Globus pallidus (tissue), 1 donor: Measurements from ENCODE around the gene IL1R2.
"Not testable (repeated sequence)": the region's sequence is repeated elsewhere in the genome, so short reads cannot be mapped to it uniquely, and the experiment has no call there.

Source experiments
- DNase-seq: peaks from one replicate; pipeline ENCODE4 v3.0.0-alpha.2; 2015; ENCODE audit warnings: low spot score

Gene IL1R2

GRCh38 chr2:102000012-102000411 lies 8.3 kb downstream of the IL1R2 start:
- DNase-seq, result no peak

GRCh38 chr2:102000813-102001766 lies 9.3 kb downstream of the IL1R2 start:
- no peak for DNase-seq

DNA sequence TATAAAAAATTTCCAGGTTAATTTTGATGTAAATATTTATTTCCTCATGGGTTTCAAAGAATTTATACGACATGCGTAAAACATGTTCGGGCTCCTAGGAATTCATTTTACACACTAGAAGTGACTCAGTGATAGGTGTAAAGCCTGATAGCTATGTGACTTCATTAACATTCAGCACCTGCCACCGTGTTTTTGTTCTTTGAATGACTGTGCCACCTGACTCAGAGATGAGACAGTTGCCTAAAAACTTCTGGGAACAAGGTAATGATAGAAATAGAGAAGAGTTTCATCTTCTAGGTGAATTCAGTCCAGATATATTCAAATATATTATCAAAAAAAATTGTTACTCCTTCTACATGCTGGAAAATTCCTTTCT lies 10.0 kb downstream of the IL1R2 start:
- no peak for DNase-seq

- DNase-seq, result no peak
These were observed 10.5 kb downstream of the IL1R2 start for GRCh38 chr2:102002228-102002627.

DNA sequence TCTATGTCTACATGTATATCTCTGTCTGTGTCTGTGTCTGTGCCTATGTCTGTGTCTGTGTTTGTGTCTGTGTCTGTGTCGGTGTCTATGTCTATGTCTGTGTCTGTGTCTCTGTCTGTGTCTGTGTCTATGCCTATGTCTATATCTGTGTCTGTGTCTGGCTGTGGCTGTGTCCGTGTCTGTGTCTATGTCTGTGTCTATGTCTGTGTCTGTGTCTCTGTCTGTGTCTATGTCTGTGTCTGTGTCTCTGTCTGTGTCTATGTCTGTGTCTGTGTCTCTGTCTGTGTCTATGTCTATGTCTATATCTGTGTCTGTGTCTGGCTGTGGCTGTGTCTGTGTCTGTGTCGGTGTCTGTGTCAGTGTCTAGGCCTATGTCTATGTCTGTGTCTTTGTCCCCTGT lies 11.1 kb downstream of the IL1R2 start:
- not testable (repeated sequence) for DNase-seq

DNA sequence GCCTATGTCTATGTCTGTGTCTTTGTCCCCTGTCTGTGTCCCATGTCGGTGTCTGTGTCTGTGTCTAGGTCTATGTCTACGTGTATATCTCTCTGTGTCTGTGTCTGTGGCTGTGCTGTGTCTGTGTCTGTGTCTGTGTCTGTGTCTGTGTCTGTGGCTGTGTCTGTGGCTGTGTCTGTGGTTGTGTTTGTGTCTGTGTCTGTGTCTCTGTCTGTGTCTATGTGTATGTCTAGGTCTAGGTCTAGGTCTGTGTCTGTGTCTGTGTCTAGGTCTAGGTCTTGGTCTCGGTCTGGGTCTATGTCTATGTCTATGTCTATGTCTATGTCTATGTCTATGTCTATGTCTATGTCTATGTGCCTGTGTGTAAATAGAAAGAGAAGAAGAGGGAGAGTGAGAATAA lies 11.9 kb downstream of the IL1R2 start:
- DNase-seq, result no peak

DNA sequence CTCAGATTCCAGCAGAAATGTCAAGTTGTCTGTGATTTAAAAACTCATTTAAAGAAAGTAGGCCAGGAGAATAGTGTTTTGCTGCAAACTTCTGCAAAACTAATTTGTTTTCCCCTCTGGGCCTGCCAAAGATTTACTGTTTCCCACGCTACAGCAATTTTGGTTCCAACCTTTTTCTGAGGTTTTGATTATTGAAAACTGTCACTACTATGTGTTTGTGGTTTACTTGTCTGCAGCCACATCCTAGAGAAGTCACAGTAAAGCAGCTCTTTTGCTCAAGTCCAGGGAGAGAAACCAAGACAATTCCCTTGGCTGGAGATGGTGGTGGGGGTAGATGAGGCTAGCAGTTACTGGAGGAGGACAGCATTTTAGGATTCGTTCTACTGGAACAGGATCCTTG lies 12.8 kb downstream of the IL1R2 start:
- no peak for DNase-seq

DNA sequence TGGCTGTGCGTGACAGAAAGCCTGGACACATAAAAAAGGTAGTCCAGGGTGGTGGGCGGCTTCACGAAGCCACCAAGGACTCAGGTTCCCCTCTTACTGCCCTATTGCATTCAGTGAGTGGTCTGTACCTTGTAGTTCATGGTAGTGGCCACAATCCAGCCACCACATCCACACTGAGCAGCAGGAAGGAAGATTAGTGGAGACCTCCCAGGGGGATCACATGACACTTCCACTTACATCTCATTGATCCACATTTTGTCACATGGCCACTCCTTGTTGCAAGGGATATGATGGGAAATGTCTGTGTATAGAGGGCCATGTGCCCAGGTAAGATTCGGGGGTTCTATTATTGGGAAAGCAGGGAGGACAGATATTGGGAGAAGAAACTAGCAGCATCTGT lies 13.7 kb downstream of the IL1R2 start:
- no peak for DNase-seq

GRCh38 chr2:102005989-102006885 lies 14.5 kb downstream of the IL1R2 start:
- peak; percentile 27 for DNase-seq

GRCh38 chr2:102006886-102007278 lies 15.1 kb downstream of the IL1R2 start:
- DNase-seq, result no peak

DNA sequence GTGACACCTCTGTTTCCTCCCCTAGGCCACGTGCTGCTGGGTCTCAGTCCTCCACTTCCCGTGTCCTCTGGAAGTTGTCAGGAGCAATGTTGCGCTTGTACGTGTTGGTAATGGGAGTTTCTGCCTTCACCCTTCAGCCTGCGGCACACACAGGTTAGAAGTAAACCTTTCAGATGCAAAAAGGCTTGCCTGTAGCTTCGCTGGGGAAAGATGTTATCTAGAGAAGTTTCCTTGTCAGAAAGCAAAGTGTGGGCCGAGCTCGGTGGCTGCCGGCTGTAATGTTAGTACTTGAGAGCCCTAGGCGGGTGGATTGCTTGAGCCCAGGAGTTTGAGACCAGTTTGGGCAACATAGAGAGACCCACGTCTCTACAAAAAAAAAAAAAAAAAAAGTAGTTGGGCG lies 16.7 kb downstream of the IL1R2 start:
- no peak for DNase-seq

DNA sequence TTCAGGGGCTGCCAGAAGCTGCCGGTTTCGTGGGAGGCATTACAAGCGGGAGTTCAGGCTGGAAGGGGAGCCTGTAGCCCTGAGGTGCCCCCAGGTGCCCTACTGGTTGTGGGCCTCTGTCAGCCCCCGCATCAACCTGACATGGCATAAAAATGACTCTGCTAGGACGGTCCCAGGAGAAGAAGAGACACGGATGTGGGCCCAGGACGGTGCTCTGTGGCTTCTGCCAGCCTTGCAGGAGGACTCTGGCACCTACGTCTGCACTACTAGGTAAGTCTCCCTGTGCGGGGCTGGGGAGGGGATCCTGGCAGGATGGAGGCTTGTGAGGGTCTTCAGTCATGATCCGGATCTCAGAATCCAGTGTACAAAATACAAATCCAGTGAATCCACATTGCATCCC lies 17.8 kb downstream of the IL1R2 start:
- no peak for DNase-seq

- peak; percentile 30 for DNase-seq
These were observed 19.1 kb downstream of the IL1R2 start for GRCh38 chr2:102010902-102011301.

- no peak for DNase-seq
These were observed 20.4 kb downstream of the IL1R2 start for GRCh38 chr2:102012061-102012614.

DNA sequence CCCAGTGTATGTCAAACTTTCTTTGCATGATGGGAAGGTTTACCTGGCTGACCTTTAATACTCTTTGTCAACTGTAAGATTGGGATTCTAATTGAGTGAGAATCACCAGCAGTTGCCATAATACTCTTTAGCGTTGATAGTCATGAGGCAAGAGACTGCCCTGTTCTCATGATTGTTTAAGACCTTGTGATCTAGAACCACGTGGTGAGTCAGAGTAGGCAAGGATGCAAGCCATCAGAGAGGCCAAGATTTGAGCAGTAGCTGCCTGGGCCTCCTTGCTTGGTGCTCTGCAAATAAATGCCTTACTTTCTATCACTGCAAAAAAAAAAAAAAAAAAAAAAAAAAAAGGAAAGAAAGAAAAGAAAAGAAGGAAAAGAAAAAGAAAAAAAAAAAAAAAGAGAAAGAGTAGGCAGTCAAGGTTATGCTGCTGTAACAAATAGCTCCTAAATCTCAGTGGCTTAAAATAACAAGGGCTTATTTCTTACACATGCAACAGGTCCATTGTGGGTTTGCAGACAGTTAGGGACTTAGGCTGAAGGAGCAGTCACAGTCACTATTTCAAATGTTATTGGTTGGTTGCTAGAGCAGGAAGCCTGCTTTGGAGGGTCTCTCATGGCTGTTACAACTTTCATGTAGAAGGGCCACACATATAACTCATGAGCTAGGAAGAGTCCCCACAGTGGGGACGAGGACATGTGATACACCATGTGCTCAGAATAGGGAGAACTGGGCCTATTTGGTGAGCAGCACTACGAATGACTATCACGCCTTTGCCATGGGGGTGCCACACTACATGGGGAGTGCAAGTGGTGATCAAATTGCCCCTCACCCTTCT lies 21.7 kb downstream of the IL1R2 start:
- DNase-seq, result no peak

DNA sequence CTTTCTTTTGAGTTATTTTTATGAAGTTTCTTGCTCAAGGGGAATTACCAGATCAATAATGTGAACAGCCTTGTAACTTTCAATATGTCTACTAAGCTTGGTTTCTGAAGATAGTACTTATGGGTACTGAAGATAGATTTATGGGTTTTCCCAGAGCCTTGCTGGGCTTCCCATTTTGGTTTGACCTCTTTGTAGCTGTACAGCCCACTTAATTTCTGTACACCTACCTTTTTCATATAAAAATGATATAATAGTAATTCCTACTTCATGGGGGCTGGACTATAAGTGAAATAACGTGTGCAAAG lies 22.2 kb downstream of the IL1R2 start:
- DNase-seq, result no peak

DNA sequence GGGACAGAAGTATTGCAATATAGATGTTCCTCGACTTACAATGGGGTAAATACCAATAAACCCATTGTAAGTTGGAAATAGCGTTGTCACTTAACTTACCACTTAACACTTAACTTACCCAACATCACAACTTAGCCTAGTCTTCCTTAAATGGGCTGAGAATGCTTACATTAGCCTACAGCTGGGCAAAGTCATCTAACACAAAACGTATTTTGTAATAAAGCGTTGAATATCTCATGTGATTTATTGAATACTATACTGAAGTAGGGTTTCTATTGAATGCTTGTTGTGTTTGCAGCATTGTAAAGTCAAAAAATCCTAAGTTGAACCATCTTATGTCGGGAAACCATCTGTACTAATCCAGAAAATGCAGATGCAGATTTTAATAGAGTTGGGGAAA lies 23.6 kb downstream of the IL1R2 start:
- DNase-seq, result no peak

DNA sequence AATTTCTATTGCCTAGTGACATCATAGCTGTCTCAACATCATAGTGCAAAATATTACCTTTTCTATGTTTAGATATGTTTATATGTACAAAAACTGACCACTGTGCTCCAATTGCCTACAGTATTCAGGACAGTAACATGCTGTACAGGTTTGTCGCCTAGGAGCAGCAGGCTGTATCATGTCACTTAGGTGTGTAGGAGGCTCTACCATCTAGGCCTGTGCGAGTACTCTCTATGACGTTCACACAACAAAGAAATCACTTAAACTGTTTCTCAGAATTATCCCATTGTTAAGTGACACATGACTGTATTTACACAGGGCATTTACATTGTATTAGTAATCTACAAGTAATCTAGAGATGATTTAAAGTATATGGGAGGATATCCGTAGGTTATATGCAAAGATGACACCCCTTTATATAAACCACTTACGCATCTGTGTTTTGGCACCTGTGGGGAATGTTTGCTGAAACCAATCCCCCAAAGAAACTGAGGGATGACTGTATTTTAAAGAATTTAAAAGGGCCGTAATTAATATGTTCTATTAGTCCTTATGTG lies 24.7 kb downstream of the IL1R2 start:
- no peak for DNase-seq

DNA sequence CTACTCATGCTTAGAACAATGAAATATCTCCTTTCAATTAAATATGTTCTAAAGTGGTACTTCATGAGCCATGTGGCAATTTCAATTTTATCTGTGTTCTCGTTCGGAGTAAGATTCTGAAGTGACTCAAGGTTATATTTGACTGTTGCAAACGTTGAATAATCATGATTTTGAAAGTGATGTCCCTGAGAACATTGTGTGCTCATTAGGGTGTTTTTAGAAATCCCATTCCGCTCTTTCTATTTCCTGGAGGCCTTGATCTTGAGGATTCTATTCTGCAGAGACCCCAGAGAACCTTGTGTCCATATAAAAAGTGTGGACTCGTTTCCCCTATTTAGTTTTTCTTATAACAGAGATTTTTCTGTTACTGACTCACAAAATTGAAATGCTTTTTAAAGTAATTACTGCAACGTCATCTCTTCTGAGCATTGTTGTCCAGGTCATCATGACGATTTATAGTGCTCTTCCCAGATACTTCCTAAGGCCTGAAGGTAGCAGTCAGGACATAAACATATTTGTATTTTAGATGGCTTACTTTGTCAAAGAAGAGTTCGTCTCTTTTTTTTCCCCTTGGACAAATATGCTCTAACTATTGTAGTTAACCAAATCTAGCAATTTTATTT lies 27.2 kb downstream of the IL1R2 start:
- no peak for DNase-seq

GRCh38 chr2:102020596-102021170 lies 28.9 kb downstream of the IL1R2 start:
- peak; percentile 68 for DNase-seq

DNA sequence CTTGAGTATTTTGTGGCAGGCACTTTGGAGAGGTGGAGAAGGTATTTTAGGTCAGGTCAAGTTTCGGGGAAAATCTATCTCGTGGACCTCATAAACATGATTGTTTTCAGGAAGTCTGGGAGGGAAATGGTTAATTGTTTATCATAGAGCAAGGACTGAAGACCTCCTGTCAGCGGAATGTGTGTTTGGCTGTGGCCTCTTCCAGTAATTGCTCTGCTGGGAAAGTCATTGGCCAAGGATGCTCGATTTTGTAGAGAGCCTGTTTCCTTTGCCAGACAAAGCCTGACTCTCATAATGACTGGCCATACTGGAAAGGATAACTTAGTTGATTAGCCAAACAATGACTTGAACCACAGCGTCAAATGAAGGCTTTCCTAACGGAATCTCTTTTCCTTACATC lies 30.0 kb downstream of the IL1R2 start:
- DNase-seq, result no peak
